HFFc6 (cell line): ENCODE measurements around the gene CA6. TPM values are rescaled to one million over a fixed set of nuclear protein-coding genes. Genes with fewer than 3 reads are reported as not detected.
"Not testable (repeated sequence)": the region's sequence is repeated elsewhere in the genome, so short reads cannot be mapped to it uniquely, and the experiment has no call there.

Experiments
- DNase-seq: peaks from one replicate; pipeline ENCODE4 v3.0.0-alpha.2; 2018
- H3K27ac Mint-ChIP-seq: 2 replicates; pipeline ENCODE4 v1.8.0; 2020; ENCODE audit warnings: mild to moderate bottlenecking, mixed read lengths
- H3K27me3 Mint-ChIP-seq: 2 replicates; pipeline ENCODE4 v1.8.0; 2021; ENCODE audit warnings: mild to moderate bottlenecking, moderate library complexity, mixed read lengths; ENCODE audit not compliant: insufficient read depth
- H3K36me3 Mint-ChIP-seq: 2 replicates; pipeline ENCODE4 v1.8.0; 2021; ENCODE audit warnings: low read depth, mixed read lengths
- H3K4me1 Mint-ChIP-seq: 2 replicates; pipeline ENCODE4 v1.8.0; 2020; ENCODE audit warnings: low read depth, mixed read lengths
- H3K4me3 Mint-ChIP-seq: 2 replicates; pipeline ENCODE4 v1.8.0; 2020; ENCODE audit warnings: mild to moderate bottlenecking, moderate library complexity, mixed read lengths
- H3K9me3 Mint-ChIP-seq: 2 replicates; pipeline ENCODE4 v1.8.0; 2020; ENCODE audit warnings: mild to moderate bottlenecking, mixed read lengths
- CTCF ChIP-seq: fragments of 200-600 bp; sonication (generic); IDR thresholded peaks from 2 replicates; pipeline ENCODE4 v1.5.0; 2021; ENCODE audit warnings: antibody characterized with exemption, mild to moderate bottlenecking
- total RNA-seq, 6 experiments: library from RNA; stranded (reverse); fragmentation: NEBNext Ultra II Directional; extraction: Animal tissue kit (Norgen Biotek cat#: 25700); gene quantifications; 2 replicates in 1 of 6; 3 replicates in 5 of 6; pipeline ENCODE4 v1.2.3, GENCODE V29; 2021

Gene CA6
- total RNA-seq, 6 experiments from 2014 or later = not detected

- no peaks in the 10 kb centered on the region for H3K36me3 Mint-ChIP-seq
- TF ChIP-seq CTCF = no peak
- H3K4me1 Mint-ChIP-seq = peaks cover 5% of the 10 kb centered on the region; the same call in 1 of the 2 replicates
- no peak for DNase-seq
- H3K4me3 Mint-ChIP-seq = no peak overlapping the region
- H3K27ac Mint-ChIP-seq = no peak overlapping the region
- no peaks in the 10 kb centered on the region for H3K9me3 Mint-ChIP-seq
- peaks cover 8% of the 10 kb centered on the region for H3K27me3 Mint-ChIP-seq
Measured at GRCh38 chr1:8922962-8923361, 22.7 kb upstream of the CA6 start.

- no peak overlapping the region for H3K27ac Mint-ChIP-seq
- H3K27me3 Mint-ChIP-seq = peaks cover 8% of the 10 kb centered on the region
- H3K9me3 Mint-ChIP-seq = no peaks in the 10 kb centered on the region
- no peak for TF ChIP-seq CTCF
- no peak overlapping the region for H3K4me3 Mint-ChIP-seq
- no peaks in the 10 kb centered on the region; the same call in 1 of the 2 replicates for H3K4me1 Mint-ChIP-seq
- no peaks in the 10 kb centered on the region for H3K36me3 Mint-ChIP-seq
- DNase-seq = no peak
Measured at GRCh38 chr1:8925406-8925805, 20.3 kb upstream of the CA6 start.

- H3K4me3 Mint-ChIP-seq = no peak overlapping the region
- H3K27ac Mint-ChIP-seq = no peak overlapping the region
- TF ChIP-seq CTCF = no peak
- peaks cover 8% of the 10 kb centered on the region for H3K27me3 Mint-ChIP-seq
- H3K9me3 Mint-ChIP-seq = no peaks in the 10 kb centered on the region
- DNase-seq = no peak
- no peaks in the 10 kb centered on the region; the same call in 1 of the 2 replicates for H3K4me1 Mint-ChIP-seq
- no peaks in the 10 kb centered on the region for H3K36me3 Mint-ChIP-seq
Measured at GRCh38 chr1:8925960-8926359, 19.7 kb upstream of the CA6 start.

GRCh38 chr1:8926707-8927694, 18.7 kb upstream of the CA6 start:
- H3K36me3 Mint-ChIP-seq = no peaks in the 10 kb centered on the region
- no peak for DNase-seq
- no peak for TF ChIP-seq CTCF
- H3K9me3 Mint-ChIP-seq = no peaks in the 10 kb centered on the region
- no peak overlapping the region for H3K27ac Mint-ChIP-seq
- H3K4me1 Mint-ChIP-seq = no peaks in the 10 kb centered on the region
- peaks cover 3% of the 10 kb centered on the region for H3K27me3 Mint-ChIP-seq
- H3K4me3 Mint-ChIP-seq = no peak overlapping the region

GRCh38 chr1:8930116-8930515, 15.6 kb upstream of the CA6 start:
- Mint-ChIP-seq H3K4me3 (no peak overlapping the region), H3K36me3 (no peaks in the 10 kb centered on the region), H3K4me1 (no peaks in the 10 kb centered on the region), H3K9me3 (no peaks in the 10 kb centered on the region), H3K27ac (no peak overlapping the region), H3K27me3 (peaks cover 6% of the 10 kb centered on the region)
- no peak for TF ChIP-seq CTCF
- DNase-seq = no peak

- not testable (repeated sequence) for H3K27ac Mint-ChIP-seq, H3K36me3 Mint-ChIP-seq, H3K4me3 Mint-ChIP-seq, DNase-seq, H3K9me3 Mint-ChIP-seq
- Mint-ChIP-seq H3K4me1 (peaks cover 18% of the 10 kb centered on the region; the same call in 1 of the 2 replicates), H3K27me3 (peaks cover 11% of the 10 kb centered on the region)
Measured at GRCh38 chr1:8937051-8937450, 8.6 kb upstream of the CA6 start.
